Transverse colon (tissue), 4 donors: ENCODE data around the gene ALOX5AP. TPM values are rescaled to one million over a fixed set of nuclear protein-coding genes. Genes with fewer than 3 reads are reported as not detected.

Experiments used
- DNase-seq: peaks from one replicate; pipeline ENCODE4 v3.0.0-alpha.2; 2019
- H3K27ac ChIP-seq, 4 donors: fragments of 200-600 bp; sonication (generic); 2 replicates each; pipeline ENCODE4 v1.5.1; 2016 to 2018; ENCODE audit warnings: inconsistent platforms in 4 of 4
- H3K27me3 ChIP-seq: fragments of 200-600 bp; sonication (generic); 2 replicates; pipeline ENCODE4 v1.5.1; 2017; ENCODE audit warnings: inconsistent platforms
- H3K36me3 ChIP-seq, 4 donors: fragments of 200-600 bp; sonication (generic); 2 replicates each; pipeline ENCODE4 v1.5.1; 2017 to 2019; ENCODE audit warnings: inconsistent platforms in 4 of 4
- H3K4me1 ChIP-seq, 4 donors: fragments of 200-600 bp; sonication (generic); 2 replicates each; pipeline ENCODE4 v1.5.1; 2017 to 2020; ENCODE audit warnings: inconsistent platforms in 4 of 4
- H3K4me3 ChIP-seq, 4 donors: fragments of 200-600 bp; sonication (generic); 1 replicate in 1 of 4; 2 replicates in 3 of 4; pipeline versions ENCODE4 v1.5.1 to v1.6.1; 2017 to 2019; ENCODE audit warnings: inconsistent platforms in 4 of 4
- H3K9me3 ChIP-seq, 2 donors: fragments of 200-600 bp; sonication (generic); 2 replicates each; pipeline ENCODE4 v1.5.1; 2017 to 2019; ENCODE audit warnings: inconsistent platforms in 2 of 2
- CTCF ChIP-seq, 5 experiments: fragments of 200-600 bp in 3 of 5; fragments of 450-650 bp in 2 of 5; sonication (generic) in 3 of 5; IDR thresholded peaks; 1 replicate in 2 of 5; 2 replicates in 3 of 5; pipeline ENCODE4 v1.5.1; 2016 to 2017; ENCODE audit warnings: antibody characterized with exemption in 5 of 5, inconsistent platforms in 3 of 5, mild to moderate bottlenecking in 2 of 5, moderate library complexity in 1 of 5
- EP300 ChIP-seq: sonication (generic); formaldehyde crosslinking; IDR thresholded peaks from one replicate; pipeline ENCODE4 v1.6.1; 2017; ENCODE audit warnings: antibody characterized with exemption, low read depth
- POLR2A ChIP-seq: fragments of 450-650 bp; IDR thresholded peaks from one replicate; pipeline ENCODE4 v1.6.1; 2016; ENCODE audit warnings: antibody characterized with exemption, mild to moderate bottlenecking, moderate library complexity
- POLR2AphosphoS5 ChIP-seq, 3 donors: sonication (generic); formaldehyde crosslinking; IDR thresholded peaks; one replicate each; pipeline ENCODE4 v1.6.1; 2016; ENCODE audit warnings: antibody characterized with exemption in 3 of 3
- WGBS, 2 donors: methylation state at CpG; one replicate each; pipeline ENCODE4 v1.1.5; 2018; ENCODE audit warnings: low coverage in 1 of 2; 5-methylcytosine and 5-hydroxymethylcytosine counted together
- in situ Hi-C, 4 donors: fragments of 200-750 bp; cut with MboI; loops; one replicate each; pipeline versions ENCODE4 v1.15.0 to v1.15.1; 2017; ENCODE audit warnings: low sequenced_read_pairs in 3 of 4, low pct_ligation_motif_present in 1 of 4, low pct_unique_long_range_greater_than_20kb in 1 of 4
- intact Hi-C: fragments of 100-400 bp; cut with DNase I; formaldehyde crosslinking; loops from one replicate; pipeline ENCODE4 v1.15.1; 2023; ENCODE audit warnings: low total_unique reads
- total RNA-seq, 4 donors: library from RNA; depleted of rRNA; stranded (reverse); fragments of >200 nt; gene quantifications; one replicate each; pipeline ENCODE4 v1.1.0, GENCODE V29; 2016

The ALOX5AP gene
- total RNA-seq, 4 donors from 2014 or later = 1.2 to 18.7 (median 14.1) TPM

- intact Hi-C loops = no loop called here
- WGBS, 2 donors = 86 to 87% methylated on average over 2 of the region's 2 CpGs
Observed at GRCh38 chr13:30725326-30726085, 9.8 kb upstream of the ALOX5AP start.

GRCh38 chr13:30726192-30726591, 9.2 kb upstream of the ALOX5AP start:
- intact Hi-C loops (no loop called here), in situ Hi-C loops (no loop called here)
- H3K4me1 ChIP-seq = no peaks in the 10 kb centered on the region
- no peaks in the 10 kb centered on the region for H3K9me3 ChIP-seq
- H3K36me3 ChIP-seq = no peaks in the 10 kb centered on the region
- WGBS, 2 donors = 92 to 93% methylated on average over 1 of the region's 1 CpG
- no peak for DNase-seq
- H3K27me3 ChIP-seq = no peaks in the 10 kb centered on the region
- H3K27ac ChIP-seq = no peak overlapping the region
- no peak overlapping the region for H3K4me3 ChIP-seq
- TF ChIP-seq EP300 = no peak
- no peak for TF ChIP-seq POLR2A
- no peak for TF ChIP-seq POLR2AphosphoS5 (IDR thresholded peaks at IDR 0.05)
- no peak for TF ChIP-seq CTCF (IDR thresholded peaks at IDR 0.05)

More at GRCh38 chr13:30725326-30726085, 9.8 kb upstream of the ALOX5AP start:
- Histone ChIP-seq H3K27ac (no peak overlapping the region), H3K36me3 (no peaks in the 10 kb centered on the region), H3K27me3 (no peaks in the 10 kb centered on the region), H3K4me3 (no peak overlapping the region), H3K9me3 (no peaks in the 10 kb centered on the region), H3K4me1 (no peaks in the 10 kb centered on the region)
- DNase-seq = no peak
- in situ Hi-C loops = no loop called here
- TF ChIP-seq EP300 = no peak
- no peak for TF ChIP-seq POLR2A
- TF ChIP-seq POLR2AphosphoS5 (IDR thresholded peaks at IDR 0.05) = no peak
- no peak for TF ChIP-seq CTCF (IDR thresholded peaks at IDR 0.05)

GRCh38 chr13:30727491-30728355, 7.6 kb upstream of the ALOX5AP start:
- no peaks in the 10 kb centered on the region for H3K27me3 ChIP-seq
- WGBS, 2 donors = 85 to 100% methylated on average over 2 to 6 of the region's 6 CpGs
- intact Hi-C loops = no loop called here
- H3K36me3 ChIP-seq = no peaks in the 10 kb centered on the region
- DNase-seq = no peak
- no peak for TF ChIP-seq POLR2AphosphoS5 (IDR thresholded peaks at IDR 0.05)
- TF ChIP-seq POLR2A = no peak
- TF ChIP-seq CTCF (IDR thresholded peaks at IDR 0.05) = no peak
- TF ChIP-seq EP300 = no peak
- H3K4me3 ChIP-seq = no peak overlapping the region
- in situ Hi-C loops = no loop called here
- H3K9me3 ChIP-seq = no peaks in the 10 kb centered on the region
- H3K27ac ChIP-seq = no peak overlapping the region
- H3K4me1 ChIP-seq = no peaks in the 10 kb centered on the region

- DNase-seq = no peak
- in situ Hi-C loops = no loop called here
Observed at GRCh38 chr13:30729801-30730200, 5.5 kb upstream of the ALOX5AP start.

More at GRCh38 chr13:30729801-30730200, 5.5 kb upstream of the ALOX5AP start:
- WGBS, 2 donors = 79 to 96% methylated on average over 4 to 8 of the region's 8 CpGs
- no peaks in the 10 kb centered on the region for H3K9me3 ChIP-seq
- no peak overlapping the region for H3K4me3 ChIP-seq
- no peaks in the 10 kb centered on the region for H3K27me3 ChIP-seq
- H3K4me1 ChIP-seq = no peaks in the 10 kb centered on the region
- intact Hi-C loops = loop anchor here (5.0 kb wide), 1 partner anchor 1102 kb away; no protein-coding TSS in a partner anchor
- no peak for TF ChIP-seq CTCF (IDR thresholded peaks at IDR 0.05)
- TF ChIP-seq EP300 = no peak
- no peak for TF ChIP-seq POLR2A
- TF ChIP-seq POLR2AphosphoS5 (IDR thresholded peaks at IDR 0.05) = no peak
- no peak overlapping the region for H3K27ac ChIP-seq
- H3K36me3 ChIP-seq = no peaks in the 10 kb centered on the region
